Retinal pigment epithelial cell (primary cell): ENCODE data around the gene SHLD1.

Experiments used
- DNase-seq: peaks from one replicate; pipeline ENCODE4 v3.0.0-alpha.2; 2010; ENCODE audit warnings: low read depth
- H3K4me3 ChIP-seq: 2 replicates; pipeline ENCODE4 v1.5.1; 2011; ENCODE audit warnings: mild to moderate bottlenecking, low read length, control low read depth, moderate library complexity
- TF ChIP-seq, protein P1 (sequence below): conservative IDR thresholded peaks from 2 replicates; pipeline ENCODE4 v1.5.1; 2011; ENCODE audit warnings: low read depth, low read length, control low read depth, inconsistent platforms

The SHLD1 gene

DNA sequence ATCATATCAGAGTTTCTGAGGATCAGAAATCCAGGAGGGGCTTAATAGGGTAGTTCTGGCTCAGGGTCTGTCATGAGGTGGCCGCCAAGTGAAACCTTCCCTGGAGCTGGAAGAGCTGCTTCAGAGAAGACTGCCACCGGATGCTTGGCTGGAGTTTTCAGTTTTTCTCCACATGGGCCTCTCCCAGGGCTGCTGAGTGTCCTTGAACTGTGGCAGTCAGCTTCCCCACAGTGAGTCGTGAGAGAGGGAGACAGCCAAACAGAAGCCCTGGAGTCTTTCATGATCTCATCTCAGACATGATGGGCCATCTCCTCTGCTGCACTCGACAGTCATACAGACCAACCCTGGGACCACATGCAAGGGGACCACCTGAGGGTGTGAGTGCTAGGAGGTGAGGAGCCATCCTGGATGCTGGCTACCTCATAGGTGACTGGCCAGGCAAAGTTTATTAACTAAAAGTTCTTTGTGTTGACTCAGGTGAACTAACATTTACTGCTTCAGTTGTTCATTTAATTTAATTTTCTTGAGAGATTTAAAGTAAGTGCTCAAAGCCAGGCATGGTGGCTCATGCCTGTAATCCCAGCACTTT lies 71.5 kb downstream of the SHLD1 start:
- TF ChIP-seq, protein P1, sequence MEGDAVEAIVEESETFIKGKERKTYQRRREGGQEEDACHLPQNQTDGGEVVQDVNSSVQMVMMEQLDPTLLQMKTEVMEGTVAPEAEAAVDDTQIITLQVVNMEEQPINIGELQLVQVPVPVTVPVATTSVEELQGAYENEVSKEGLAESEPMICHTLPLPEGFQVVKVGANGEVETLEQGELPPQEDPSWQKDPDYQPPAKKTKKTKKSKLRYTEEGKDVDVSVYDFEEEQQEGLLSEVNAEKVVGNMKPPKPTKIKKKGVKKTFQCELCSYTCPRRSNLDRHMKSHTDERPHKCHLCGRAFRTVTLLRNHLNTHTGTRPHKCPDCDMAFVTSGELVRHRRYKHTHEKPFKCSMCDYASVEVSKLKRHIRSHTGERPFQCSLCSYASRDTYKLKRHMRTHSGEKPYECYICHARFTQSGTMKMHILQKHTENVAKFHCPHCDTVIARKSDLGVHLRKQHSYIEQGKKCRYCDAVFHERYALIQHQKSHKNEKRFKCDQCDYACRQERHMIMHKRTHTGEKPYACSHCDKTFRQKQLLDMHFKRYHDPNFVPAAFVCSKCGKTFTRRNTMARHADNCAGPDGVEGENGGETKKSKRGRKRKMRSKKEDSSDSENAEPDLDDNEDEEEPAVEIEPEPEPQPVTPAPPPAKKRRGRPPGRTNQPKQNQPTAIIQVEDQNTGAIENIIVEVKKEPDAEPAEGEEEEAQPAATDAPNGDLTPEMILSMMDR = no peak
- no peak for DNase-seq
- no peak overlapping the region for H3K4me3 ChIP-seq

DNA sequence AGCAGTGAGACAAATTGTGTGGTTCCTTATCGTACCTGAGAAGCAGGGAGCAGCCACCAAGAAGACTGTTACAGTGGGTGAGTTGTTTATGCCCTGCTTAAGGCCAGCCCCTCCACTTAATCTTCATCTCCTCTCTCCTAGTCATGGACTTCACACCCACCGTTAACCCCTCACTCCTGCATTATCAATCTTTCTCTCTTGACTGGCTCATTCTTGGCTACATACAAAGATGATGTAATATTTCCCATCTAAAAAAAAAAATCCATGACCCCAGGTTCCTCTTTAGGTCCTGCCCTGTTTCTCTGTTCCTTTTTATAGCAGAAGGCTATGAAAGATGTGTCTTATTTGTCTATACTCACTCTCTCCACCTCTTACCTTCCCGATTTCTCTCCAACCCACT lies 72.4 kb downstream of the SHLD1 start:
- H3K4me3 ChIP-seq = no peak overlapping the region
- TF ChIP-seq, protein P1 = no peak
- no peak for DNase-seq

DNA sequence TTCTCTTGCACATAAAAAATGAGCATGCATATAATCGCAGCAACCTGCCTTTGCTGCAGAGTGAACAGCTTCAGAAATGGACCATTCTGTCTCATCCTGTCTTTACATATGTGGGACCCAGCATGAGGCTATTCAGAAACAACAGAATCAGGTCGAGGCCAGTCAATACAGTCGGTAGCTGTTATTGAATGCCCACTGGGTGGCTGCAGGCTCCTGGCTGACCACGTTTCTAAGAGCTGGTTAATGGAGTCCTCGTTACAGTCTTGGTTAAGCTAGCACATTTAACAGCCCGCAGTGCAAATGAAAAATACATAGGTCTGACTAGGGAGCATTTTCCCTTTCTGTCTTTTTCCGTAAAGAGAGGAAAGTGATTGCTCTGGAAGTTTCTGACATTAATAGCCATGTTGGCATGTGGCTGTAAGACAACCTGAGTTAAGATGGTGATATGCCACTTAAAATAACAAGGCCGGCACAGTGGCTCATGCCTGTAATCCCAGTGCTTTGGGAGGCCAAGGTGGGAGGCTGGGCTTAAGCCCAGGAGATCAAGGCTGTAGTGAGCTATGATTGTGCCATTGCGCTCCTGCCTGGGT lies 75.0 kb downstream of the SHLD1 start:
- TF ChIP-seq, protein P1 = no peak
- no peak for DNase-seq
- H3K4me3 ChIP-seq = no peak overlapping the region

- no peak for DNase-seq
- no peak overlapping the region for H3K4me3 ChIP-seq
- TF ChIP-seq, protein P1 = no peak
Measured at GRCh38 chr20:5827098-5827853, 77.1 kb downstream of the SHLD1 start.

DNA sequence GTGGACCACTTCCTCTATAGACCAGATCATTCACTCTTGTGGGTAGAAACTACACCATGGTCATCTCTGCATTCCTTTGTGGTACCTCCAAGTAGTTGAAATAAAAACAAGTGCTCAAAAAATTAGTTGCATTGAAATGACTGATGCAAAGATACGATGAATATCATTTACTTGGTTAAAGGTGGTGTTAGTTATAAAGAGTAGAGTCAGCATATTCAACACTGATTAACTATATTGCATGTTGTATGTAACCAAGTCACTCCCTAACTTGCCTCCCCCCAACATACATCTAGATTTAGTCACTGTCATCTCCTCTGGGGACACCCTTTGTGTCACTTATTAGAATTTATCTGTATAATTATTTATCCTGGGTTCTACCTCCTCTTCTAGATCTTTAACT lies 77.7 kb downstream of the SHLD1 start:
- no peak for DNase-seq
- TF ChIP-seq, protein P1 = no peak
- H3K4me3 ChIP-seq = no peak overlapping the region

DNA sequence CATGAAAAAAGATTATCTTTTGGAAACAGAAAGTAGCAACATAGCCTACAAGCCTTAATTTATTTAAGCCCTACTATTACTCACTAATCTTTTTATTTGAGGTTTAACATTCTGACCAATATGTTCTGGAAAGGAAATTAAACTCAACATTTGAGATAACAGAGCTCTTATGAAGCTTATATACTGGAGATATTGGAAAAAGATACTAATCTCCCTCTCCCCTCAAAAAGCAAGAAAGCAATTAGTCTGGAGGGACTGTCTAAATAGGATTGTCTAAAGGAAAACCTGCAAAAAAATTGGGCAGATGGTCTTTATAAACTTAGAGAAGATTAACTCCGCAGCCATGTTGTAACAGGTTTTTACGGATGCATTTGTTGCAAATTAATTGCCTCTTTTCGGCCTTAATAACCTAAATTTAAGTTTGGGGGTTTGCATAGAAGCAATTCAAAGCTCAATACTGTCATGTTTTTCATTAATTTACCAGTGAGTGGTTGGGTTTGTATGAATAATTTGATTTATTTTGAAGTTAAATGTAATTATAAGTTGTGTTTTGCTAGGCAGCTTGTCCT lies 79.1 kb downstream of the SHLD1 start:
- TF ChIP-seq, protein P1 = no peak
- DNase-seq = no peak
- no peak overlapping the region for H3K4me3 ChIP-seq
